ENCODE measurements around the gene DTNA. TPM values are rescaled to one million over a fixed set of nuclear protein-coding genes. Genes with fewer than 3 reads are reported as not detected.

The DTNA gene
- total RNA-seq, 1 donor = 22.0 TPM

GRCh38 chr18:34837769-34838272, 127.7 kb downstream of the DTNA start:
- H3K4me3 ChIP-seq (ENCODE audit: low read depth, low read length) = no peak overlapping the region
- TF ChIP-seq CTCF (IDR thresholded peaks at IDR 0.05; ENCODE audit: insufficient read depth, low read length) = no peak
- peak; percentile 82 for DNase-seq (ENCODE audit: low read depth)

GRCh38 chr18:34838669-34839068, 128.6 kb downstream of the DTNA start:
- no peak for TF ChIP-seq CTCF (IDR thresholded peaks at IDR 0.05; ENCODE audit: insufficient read depth, low read length)
- DNase-seq (ENCODE audit: low read depth) = no peak
- H3K4me3 ChIP-seq (ENCODE audit: low read depth, low read length) = no peak overlapping the region

- TF ChIP-seq CTCF (IDR thresholded peaks at IDR 0.05; ENCODE audit: insufficient read depth, low read length) = no peak
- DNase-seq (ENCODE audit: low read depth) = no peak
- H3K4me3 ChIP-seq (ENCODE audit: low read depth, low read length) = no peak overlapping the region
Observed at GRCh38 chr18:34840256-34840826, 130.2 kb downstream of the DTNA start.

- no peak for TF ChIP-seq CTCF (IDR thresholded peaks at IDR 0.05; ENCODE audit: insufficient read depth, low read length)
- no peak overlapping the region for H3K4me3 ChIP-seq (ENCODE audit: low read depth, low read length)
- no peak for DNase-seq (ENCODE audit: low read depth)
Observed at GRCh38 chr18:34841891-34842290, 131.8 kb downstream of the DTNA start.

GRCh38 chr18:34844072-34844471, 134.0 kb downstream of the DTNA start:
- H3K4me3 ChIP-seq (ENCODE audit: low read depth, low read length) = no peak overlapping the region

GRCh38 chr18:34844732-34845459, 134.8 kb downstream of the DTNA start:
- no peak overlapping the region for H3K4me3 ChIP-seq (ENCODE audit: low read depth, low read length)
- peak; percentile 45 for DNase-seq (ENCODE audit: low read depth)
- no peak for TF ChIP-seq CTCF (IDR thresholded peaks at IDR 0.05; ENCODE audit: insufficient read depth, low read length)

More at GRCh38 chr18:34844072-34844471, 134.0 kb downstream of the DTNA start:
- no peak for DNase-seq (ENCODE audit: low read depth)
- TF ChIP-seq CTCF (IDR thresholded peaks at IDR 0.05; ENCODE audit: insufficient read depth, low read length) = no peak

Data from fibroblast of the aortic adventitia (primary cell).